Measurements from ENCODE around the gene FBXL14. TPM values are rescaled to one million over a fixed set of nuclear protein-coding genes. Genes with fewer than 3 reads are reported as not detected.

The FBXL14 gene
- total RNA-seq, 1 experiment from 2014 or later: 19.4 TPM

DNA sequence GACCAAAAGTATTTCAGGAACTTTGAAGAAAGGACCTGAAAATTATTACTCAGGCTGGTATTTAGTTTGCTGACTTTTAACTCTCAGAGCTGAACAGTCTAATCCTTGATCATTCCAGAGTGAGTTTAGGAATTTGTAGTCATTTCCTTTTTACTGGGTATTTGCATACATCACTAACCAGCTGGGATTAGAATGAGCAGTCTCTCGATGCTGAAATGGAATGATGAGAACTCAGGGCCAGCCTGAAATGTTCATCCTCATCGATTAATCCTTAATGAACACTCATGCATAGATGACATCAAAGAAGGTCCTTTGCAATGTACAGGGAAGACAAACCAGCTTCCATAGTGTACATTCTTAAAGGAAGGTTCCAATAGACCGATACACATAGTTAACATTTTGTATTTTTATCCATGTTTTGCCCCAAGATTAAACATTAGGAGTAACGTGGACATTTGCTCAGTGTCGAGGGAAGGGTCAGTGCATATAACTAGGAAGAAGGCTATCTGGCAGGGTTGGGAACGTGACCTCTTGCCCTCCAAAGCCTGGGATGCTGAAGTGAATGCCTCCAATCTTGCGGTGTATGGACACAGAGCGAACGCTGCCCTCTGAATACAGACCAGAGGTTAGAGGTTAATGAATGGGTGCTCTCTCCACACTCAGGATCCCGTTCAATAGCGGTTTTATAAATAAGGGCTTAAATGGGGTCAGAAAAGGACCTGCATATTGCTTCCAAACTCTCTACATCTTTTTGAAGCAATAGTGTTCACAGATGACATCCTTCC lies 14.5 kb downstream of the FBXL14 start:
- DNase-seq: no peak
- intact Hi-C loops (cut with micrococcal nuclease; ENCODE audit: unreplicated experiment): loop anchor here (5.0 to 10.0 kb wide), 2 partner anchors 303 to 365 kb away; no protein-coding TSS in a partner anchor
- H3K27ac Mint-ChIP-seq (ENCODE audit: unreplicated experiment): no peak overlapping the region
- no peaks in the 10 kb centered on the region for H3K27me3 Mint-ChIP-seq (ENCODE audit: unreplicated experiment)
- no peaks in the 10 kb centered on the region for H3K36me3 Mint-ChIP-seq (ENCODE audit: insufficient read depth, unreplicated experiment)
- H3K9me3 Mint-ChIP-seq (ENCODE audit: low read depth, unreplicated experiment): no peaks in the 10 kb centered on the region
- BruUV-seq (replicated peaks): no TSS peak
- no peak overlapping the region for H3K4me3 Mint-ChIP-seq (ENCODE audit: low read depth, unreplicated experiment)
- H3K4me1 Mint-ChIP-seq (ENCODE audit: low read depth, unreplicated experiment): peaks cover 23% of the 10 kb centered on the region
- CTCF ChIA-PET: no interaction called here
- TF ChIP-seq, protein P1, sequence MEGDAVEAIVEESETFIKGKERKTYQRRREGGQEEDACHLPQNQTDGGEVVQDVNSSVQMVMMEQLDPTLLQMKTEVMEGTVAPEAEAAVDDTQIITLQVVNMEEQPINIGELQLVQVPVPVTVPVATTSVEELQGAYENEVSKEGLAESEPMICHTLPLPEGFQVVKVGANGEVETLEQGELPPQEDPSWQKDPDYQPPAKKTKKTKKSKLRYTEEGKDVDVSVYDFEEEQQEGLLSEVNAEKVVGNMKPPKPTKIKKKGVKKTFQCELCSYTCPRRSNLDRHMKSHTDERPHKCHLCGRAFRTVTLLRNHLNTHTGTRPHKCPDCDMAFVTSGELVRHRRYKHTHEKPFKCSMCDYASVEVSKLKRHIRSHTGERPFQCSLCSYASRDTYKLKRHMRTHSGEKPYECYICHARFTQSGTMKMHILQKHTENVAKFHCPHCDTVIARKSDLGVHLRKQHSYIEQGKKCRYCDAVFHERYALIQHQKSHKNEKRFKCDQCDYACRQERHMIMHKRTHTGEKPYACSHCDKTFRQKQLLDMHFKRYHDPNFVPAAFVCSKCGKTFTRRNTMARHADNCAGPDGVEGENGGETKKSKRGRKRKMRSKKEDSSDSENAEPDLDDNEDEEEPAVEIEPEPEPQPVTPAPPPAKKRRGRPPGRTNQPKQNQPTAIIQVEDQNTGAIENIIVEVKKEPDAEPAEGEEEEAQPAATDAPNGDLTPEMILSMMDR (IDR thresholded peaks at IDR 0.05; ENCODE audit: unreplicated experiment): no peak

DNA sequence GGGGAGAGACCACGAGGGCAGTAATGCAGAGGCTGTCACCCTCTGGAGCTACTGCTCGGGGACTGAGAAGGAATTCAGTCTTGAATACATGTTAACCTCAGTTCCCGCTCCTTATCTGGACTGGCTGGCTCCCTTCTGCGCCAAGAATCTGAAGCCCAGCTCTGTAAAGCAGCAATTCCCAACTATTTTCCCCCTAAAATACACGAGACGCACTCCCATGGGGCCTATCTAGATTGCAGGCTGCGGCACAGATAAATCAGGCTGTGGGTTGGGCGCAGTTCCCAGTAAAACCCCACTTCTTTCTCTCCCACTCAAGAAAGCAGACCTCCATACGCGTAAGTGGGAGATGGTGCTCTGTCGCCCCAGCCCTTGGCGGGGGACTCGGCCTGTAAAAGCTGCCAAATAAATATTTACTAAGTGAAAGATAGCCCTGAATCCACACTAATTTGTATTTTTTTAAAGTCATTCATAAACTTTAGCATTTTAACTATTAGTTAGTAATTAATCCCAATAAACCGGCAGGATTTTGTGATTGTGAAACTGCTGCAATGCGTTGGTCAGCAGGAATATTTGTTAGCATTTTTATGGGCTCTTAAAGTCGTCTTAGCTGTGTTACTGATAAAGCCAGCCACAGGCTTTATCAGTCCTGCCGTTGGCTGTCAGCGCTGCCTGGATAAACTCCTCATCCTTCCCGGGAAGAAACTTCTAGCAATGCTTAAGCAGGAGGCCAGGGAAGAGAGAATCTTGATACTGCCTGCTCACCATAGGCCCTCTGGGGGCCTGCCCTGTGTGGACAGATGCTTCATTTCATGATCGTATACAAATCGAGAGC lies 17.8 kb downstream of the FBXL14 start:
- intact Hi-C loops (cut with micrococcal nuclease; ENCODE audit: unreplicated experiment): loop anchor here (5.0 kb wide), 1 partner anchor 299 kb away; no protein-coding TSS in a partner anchor
- H3K27me3 Mint-ChIP-seq (ENCODE audit: unreplicated experiment): peaks cover 24% of the 10 kb centered on the region
- BruUV-seq (replicated peaks): no TSS peak
- TF ChIP-seq, protein P1 (IDR thresholded peaks at IDR 0.05; ENCODE audit: unreplicated experiment): no peak
- CTCF ChIA-PET: interaction anchor here (0.8 to 1.8 kb wide), 4 partner anchors 29 to 484 kb away, joined by 3 to 6 read pairs (median 4); no protein-coding TSS in a partner anchor
- no peak overlapping the region for H3K27ac Mint-ChIP-seq (ENCODE audit: unreplicated experiment)
- peaks cover 23% of the 10 kb centered on the region for H3K4me1 Mint-ChIP-seq (ENCODE audit: low read depth, unreplicated experiment)
- no peaks in the 10 kb centered on the region for H3K9me3 Mint-ChIP-seq (ENCODE audit: low read depth, unreplicated experiment)
- H3K4me3 Mint-ChIP-seq (ENCODE audit: low read depth, unreplicated experiment): no peak overlapping the region
- no peak for DNase-seq
- H3K36me3 Mint-ChIP-seq (ENCODE audit: insufficient read depth, unreplicated experiment): no peaks in the 10 kb centered on the region

DNA sequence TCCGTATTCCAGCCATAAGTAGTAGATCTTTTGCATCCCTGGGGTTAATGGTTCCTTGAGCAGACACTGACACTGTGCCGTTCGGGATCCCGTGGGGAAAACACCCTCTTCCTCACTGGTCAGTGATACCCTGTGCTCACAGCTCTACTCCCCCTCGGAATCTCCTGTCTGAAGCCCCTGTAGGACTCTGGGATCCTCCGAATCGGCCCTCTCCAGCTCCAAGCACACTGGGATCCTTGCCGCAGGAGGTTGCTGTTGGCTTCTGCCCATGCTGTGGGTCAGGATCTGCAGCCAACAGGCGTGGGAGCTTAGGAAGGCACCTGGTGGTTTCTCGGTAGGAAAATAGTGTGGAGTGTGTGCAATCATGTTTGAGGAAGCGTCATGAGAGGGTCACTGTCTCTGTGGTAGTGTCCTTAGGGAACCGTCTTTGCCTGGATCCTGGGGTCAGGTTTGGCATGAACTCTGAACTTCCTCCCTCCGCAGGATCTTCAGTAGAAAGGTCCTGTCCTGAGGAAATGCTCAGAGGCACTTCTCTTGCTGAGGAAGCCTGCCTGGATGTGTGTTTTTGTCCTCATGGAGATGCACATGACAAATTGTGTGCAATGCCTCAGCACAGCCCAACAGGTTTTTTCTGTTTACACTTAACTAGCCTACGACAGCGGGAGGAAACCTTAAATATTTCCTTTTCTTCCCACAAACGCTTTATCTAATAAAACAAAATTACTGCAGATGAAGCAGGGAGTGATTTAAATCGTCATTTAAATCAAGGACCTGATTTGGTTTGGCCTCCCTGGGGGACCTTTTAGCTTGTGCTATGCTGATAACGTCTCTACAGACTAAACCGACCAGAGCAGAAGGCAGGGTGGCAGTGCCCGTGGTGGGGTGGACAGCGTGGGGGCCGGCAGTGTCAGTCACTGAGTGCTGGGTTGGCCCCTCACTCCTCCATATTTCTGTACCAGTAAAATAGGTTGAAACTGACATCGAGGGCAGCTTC lies 18.7 kb downstream of the FBXL14 start:
- CTCF ChIA-PET: interaction anchor here (0.8 to 1.8 kb wide), 4 partner anchors 13 to 483 kb away, joined by 3 to 6 read pairs (median 4); no protein-coding TSS in a partner anchor
- H3K4me3 Mint-ChIP-seq (ENCODE audit: low read depth, unreplicated experiment): peak overlapping the region; percentile 6
- no peak overlapping the region for H3K27ac Mint-ChIP-seq (ENCODE audit: unreplicated experiment)
- no peak for DNase-seq
- BruUV-seq (replicated peaks): no TSS peak
- intact Hi-C loops (cut with micrococcal nuclease; ENCODE audit: unreplicated experiment): loop anchor here (2.0 to 5.0 kb wide), 2 partner anchors 298 to 467 kb away; no protein-coding TSS in a partner anchor
- peaks cover 23% of the 10 kb centered on the region for H3K4me1 Mint-ChIP-seq (ENCODE audit: low read depth, unreplicated experiment)
- H3K27me3 Mint-ChIP-seq (ENCODE audit: unreplicated experiment): peaks cover 31% of the 10 kb centered on the region
- H3K36me3 Mint-ChIP-seq (ENCODE audit: insufficient read depth, unreplicated experiment): no peaks in the 10 kb centered on the region
- no peaks in the 10 kb centered on the region for H3K9me3 Mint-ChIP-seq (ENCODE audit: low read depth, unreplicated experiment)
- TF ChIP-seq, protein P1 (IDR thresholded peaks at IDR 0.05; ENCODE audit: unreplicated experiment): no peak
